ENCODE data around the gene EEF1A2. TPM values are rescaled to one million over a fixed set of nuclear protein-coding genes. Genes with fewer than 3 reads are reported as not detected.

The EEF1A2 gene
- total RNA-seq, 6 experiments from 2014 or later, result 1.1 to 7.2 (median 1.7) TPM

DNA sequence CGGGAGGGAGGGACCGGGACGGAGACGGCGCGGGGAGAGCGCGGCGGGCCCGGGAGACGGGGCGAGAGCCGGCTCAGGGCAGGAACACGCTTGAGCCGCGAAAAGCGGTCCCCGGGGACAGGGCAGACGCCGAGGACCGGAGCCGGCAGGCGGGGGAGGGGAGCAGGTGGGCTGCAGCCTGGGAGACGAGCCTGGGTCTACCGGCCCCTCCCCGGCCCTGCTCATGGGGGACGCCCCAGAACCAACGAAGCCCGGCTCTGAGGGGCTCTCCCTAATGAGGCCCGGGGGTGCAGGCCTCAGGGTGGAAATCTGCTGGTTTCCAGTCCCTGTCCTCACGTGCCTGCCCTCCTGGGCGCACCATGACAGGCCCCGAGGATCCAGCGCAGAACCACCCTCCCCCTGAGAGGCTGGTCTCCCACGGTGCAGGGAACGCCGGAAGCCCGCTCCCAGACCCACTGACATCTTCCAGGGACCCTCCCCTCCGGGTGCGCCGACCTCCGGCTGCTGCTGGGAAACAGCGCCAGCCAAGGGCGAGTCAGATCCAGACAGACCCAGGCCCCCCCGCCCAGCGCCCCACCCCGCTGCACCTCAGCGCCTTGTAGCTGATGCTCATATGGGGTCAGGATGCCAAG, 571 bp upstream of the EEF1A2 start:
- Mint-ChIP-seq H3K9me3 (peaks cover 5% of the 10 kb centered on the region; the same call in 1 of the 2 replicates), H3K27ac (no peak overlapping the region), H3K36me3 (ENCODE audit: low read depth) (no peaks in the 10 kb centered on the region), H3K4me1 (ENCODE audit: low read depth) (no peaks in the 10 kb centered on the region), H3K4me3 (no peak overlapping the region), H3K27me3 (ENCODE audit: insufficient read depth) (peaks cover 8% of the 10 kb centered on the region)
- DNase-seq, result no peak
- TF ChIP-seq, protein P1, sequence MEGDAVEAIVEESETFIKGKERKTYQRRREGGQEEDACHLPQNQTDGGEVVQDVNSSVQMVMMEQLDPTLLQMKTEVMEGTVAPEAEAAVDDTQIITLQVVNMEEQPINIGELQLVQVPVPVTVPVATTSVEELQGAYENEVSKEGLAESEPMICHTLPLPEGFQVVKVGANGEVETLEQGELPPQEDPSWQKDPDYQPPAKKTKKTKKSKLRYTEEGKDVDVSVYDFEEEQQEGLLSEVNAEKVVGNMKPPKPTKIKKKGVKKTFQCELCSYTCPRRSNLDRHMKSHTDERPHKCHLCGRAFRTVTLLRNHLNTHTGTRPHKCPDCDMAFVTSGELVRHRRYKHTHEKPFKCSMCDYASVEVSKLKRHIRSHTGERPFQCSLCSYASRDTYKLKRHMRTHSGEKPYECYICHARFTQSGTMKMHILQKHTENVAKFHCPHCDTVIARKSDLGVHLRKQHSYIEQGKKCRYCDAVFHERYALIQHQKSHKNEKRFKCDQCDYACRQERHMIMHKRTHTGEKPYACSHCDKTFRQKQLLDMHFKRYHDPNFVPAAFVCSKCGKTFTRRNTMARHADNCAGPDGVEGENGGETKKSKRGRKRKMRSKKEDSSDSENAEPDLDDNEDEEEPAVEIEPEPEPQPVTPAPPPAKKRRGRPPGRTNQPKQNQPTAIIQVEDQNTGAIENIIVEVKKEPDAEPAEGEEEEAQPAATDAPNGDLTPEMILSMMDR (IDR thresholded peaks at IDR 0.05), result no peak

DNA sequence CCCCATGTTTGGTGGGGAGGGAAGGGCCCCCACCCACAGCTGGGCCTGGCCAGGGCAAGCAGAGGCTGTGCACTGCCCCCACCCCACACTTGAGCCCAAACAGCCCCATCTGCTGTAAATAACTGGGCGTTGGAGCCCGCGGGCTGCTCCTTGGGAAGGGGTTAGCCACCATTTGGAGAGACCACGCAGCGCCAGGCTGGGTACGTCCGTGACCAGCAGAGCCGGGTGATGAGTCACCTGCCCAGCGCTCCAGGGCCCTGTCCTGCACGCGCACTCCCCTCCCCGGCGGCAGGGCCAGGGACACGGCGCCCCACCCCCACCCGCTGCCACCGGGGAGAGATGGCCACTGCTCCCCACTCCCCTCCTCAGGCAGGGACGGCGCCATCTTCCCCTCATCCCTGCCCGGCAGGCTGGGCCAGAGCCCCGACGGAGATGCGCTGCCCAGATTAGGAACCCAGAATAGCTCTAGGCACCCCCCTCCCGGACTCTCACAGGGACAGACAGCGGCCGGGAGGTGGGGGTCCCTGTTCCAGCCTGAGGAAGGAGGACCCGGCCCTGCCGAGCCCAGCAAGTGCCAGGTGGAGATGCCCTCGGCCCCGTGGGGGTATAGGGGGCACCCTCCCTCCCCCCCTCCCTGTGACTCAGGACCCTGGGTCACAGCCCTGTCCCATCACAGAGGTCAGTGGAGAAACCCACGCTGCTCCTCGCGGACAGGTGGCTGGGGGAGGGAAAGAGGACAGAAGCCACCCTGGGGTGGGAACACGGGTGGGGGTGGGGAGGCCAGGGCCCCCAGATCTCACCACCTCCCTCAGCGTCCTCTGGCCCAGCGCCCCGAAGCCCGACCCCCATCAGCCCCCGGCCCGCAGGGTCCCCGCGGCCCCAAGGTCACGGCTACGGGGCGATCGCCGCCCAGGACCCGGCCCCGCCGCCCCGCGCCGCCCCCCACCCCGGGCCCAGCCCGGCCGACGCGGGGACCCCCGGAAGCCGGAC, 642 bp downstream of the EEF1A2 start:
- no peaks in the 10 kb centered on the region for H3K4me1 Mint-ChIP-seq (ENCODE audit: low read depth)
- no peak overlapping the region for H3K27ac Mint-ChIP-seq
- no peaks in the 10 kb centered on the region for H3K36me3 Mint-ChIP-seq (ENCODE audit: low read depth)
- DNase-seq, result peak; percentile 12
- H3K27me3 Mint-ChIP-seq (ENCODE audit: insufficient read depth), result no peaks in the 10 kb centered on the region; the same call in 1 of the 2 replicates
- TF ChIP-seq, protein P1 (IDR thresholded peaks at IDR 0.05), result no peak
- no peaks in the 10 kb centered on the region for H3K9me3 Mint-ChIP-seq
- H3K4me3 Mint-ChIP-seq, result no peak overlapping the region

DNA sequence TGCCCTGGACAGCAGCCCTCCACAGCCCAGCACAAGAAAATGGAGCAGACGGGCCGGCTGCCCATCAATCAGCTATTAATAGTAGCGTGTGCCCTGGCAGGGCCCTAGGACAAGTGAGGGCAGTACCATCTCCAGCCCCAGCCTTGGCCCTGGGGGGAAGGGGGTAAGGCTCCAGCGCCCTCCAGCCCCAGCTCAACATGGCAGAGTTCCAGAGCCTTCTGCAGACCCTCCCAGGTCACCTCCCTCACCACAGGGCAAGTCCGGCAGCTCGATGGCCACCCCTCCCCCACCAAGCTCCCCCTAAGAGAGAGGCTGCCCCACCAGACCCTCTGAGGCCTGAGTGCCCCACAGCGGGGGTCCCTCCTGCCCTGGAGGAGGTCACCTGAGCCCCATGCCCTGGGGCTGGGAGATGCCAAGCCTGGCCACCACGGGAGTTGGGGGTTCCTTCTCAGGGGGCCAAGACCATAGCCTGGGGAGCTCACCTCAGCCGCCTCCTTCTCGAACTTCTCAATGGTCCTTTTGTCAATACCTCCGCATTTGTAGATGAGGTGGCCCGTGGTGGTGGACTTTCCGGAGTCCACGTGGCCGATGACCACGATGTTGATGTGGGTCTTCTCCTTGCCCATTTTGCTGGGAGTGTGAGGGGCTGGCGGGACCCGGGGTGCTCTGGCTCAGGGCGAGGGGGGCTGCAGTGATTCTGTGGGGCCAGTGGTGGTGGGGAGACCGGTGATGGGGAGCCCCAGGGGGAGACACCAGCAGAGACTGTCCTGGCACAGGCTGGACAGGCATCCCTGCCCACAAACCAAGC, 1.5 kb downstream of the EEF1A2 start:
- no peak for DNase-seq
- TF ChIP-seq, protein P1 (IDR thresholded peaks at IDR 0.05), result no peak
- Mint-ChIP-seq H3K4me3 (no peak overlapping the region), H3K27ac (no peak overlapping the region), H3K9me3 (peaks cover 2% of the 10 kb centered on the region; the same call in 1 of the 2 replicates), H3K36me3 (ENCODE audit: low read depth) (no peaks in the 10 kb centered on the region), H3K4me1 (ENCODE audit: low read depth) (no peaks in the 10 kb centered on the region), H3K27me3 (ENCODE audit: insufficient read depth) (no peaks in the 10 kb centered on the region; the same call in 1 of the 2 replicates)

DNA sequence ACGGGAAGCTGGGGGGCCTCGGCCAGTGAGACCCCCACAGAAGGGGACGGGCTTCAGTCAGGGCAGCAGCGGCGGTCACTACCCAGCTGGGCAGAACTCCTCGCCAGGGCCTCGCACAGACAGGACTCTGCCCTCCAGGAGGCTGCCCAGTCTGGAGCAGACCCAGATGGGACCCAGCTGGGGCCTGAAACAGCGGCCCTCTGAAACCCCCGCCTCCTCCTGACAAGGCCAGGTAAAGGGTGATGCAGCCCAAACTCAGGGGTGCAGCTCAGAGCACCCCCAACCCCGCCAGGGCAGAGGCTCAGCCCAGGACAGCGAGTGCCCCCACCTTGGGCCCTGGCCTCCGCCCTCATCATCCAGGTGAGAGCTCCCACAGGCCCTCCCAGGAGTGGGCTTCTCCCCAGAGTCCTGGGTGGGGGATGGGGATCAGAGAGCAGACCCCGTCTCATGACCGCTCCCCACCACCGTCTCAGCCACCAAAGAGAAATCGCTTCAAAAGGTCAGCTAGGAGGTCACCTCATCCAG, 2.2 kb downstream of the EEF1A2 start:
- Mint-ChIP-seq H3K4me3 (peak overlapping the region; percentile 71), H3K4me1 (ENCODE audit: low read depth) (no peaks in the 10 kb centered on the region), H3K9me3 (peaks cover 5% of the 10 kb centered on the region; the same call in 1 of the 2 replicates), H3K27ac (no peak overlapping the region), H3K36me3 (ENCODE audit: low read depth) (no peaks in the 10 kb centered on the region), H3K27me3 (ENCODE audit: insufficient read depth) (no peaks in the 10 kb centered on the region; the same call in 1 of the 2 replicates)
- DNase-seq, result no peak
- TF ChIP-seq, protein P1 (IDR thresholded peaks at IDR 0.05), result no peak

Data from HFFc6 (cell line).